Cardiac muscle cell (in vitro differentiated cells and primary cell): ENCODE measurements around the gene MUCL3. TPM values are rescaled to one million over a fixed set of nuclear protein-coding genes. Genes with fewer than 3 reads are reported as not detected.

Experiments used
- DNase-seq, 2 donors: peaks; one replicate each; pipeline versions ENCODE4 v3.0.0 to v3.0.0-alpha.2; 2010 to 2017; ENCODE audit warnings: low read depth in 1 of 2, low spot score in 1 of 2
- H3K27ac ChIP-seq: fragments of 200-600 bp; sonication (generic); 2 replicates; pipeline ENCODE4 v1.5.1; 2016
- H3K27me3 ChIP-seq: fragments of 200-600 bp; sonication (generic); 2 replicates; pipeline ENCODE4 v1.6.0; 2016; ENCODE audit warnings: control low read depth
- H3K36me3 ChIP-seq: fragments of 200-600 bp; sonication (generic); 2 replicates; pipeline ENCODE4 v1.5.1; 2016; ENCODE audit warnings: control low read depth
- H3K4me1 ChIP-seq: fragments of 200-600 bp; sonication (generic); 2 replicates; pipeline ENCODE4 v1.8.1; 2017; ENCODE audit warnings: low read depth, mild to moderate bottlenecking, mixed run types
- H3K4me3 ChIP-seq: fragments of 200-600 bp; sonication (generic); 2 replicates; pipeline ENCODE4 v1.5.1; 2016; ENCODE audit warnings: mild to moderate bottlenecking
- H3K9me3 ChIP-seq: fragments of 200-600 bp; sonication (generic); 2 replicates; pipeline ENCODE4 v1.5.1; 2017; ENCODE audit warnings: low read depth, mild to moderate bottlenecking, control low read depth
- polyA plus RNA-seq: library from polyadenylated mRNA; unstranded; fragments of >200 nt; fragmentation: Nextera tagmentation; extraction: Ambion mirVana; gene quantifications from 2 replicates; pipeline ENCODE4 v1.2.1, GENCODE V29; 2016
- total RNA-seq: library from RNA; depleted of rRNA; stranded (reverse); fragments of >200 nt; gene quantifications from 2 replicates; pipeline ENCODE4 v1.2.3, GENCODE V29; 2016
- TF ChIP-seq, protein P1 (sequence below): IDR thresholded peaks from 2 replicates; pipeline ENCODE4 v1.5.1; 2012; ENCODE audit warnings: low read depth, mild to moderate bottlenecking, low read length

Gene MUCL3
- total and polyA plus RNA-seq, 2 experiments from 2014 or later = not detected

DNA sequence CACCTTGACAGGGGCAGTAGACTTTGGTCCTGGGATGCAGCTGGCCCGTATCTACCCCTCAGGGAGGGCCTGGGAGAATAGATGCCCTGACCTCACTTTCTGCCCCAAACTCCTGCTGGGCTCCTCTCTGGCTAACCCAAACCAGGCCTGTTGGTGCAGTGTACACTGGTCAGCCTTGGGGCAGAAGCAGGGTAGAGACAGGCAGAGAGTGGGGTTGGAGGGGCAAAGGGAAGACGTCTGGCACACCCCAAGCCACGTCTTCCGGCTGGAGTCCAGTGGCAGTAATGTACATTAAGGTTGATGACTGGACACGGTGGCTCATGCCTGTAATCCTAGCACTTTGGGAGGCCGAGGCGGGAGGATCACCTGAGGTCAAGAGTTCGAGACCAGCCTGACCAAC lies 47.1 kb upstream of the MUCL3 start:
- no peaks in the 10 kb centered on the region for H3K9me3 ChIP-seq
- no peaks in the 10 kb centered on the region for H3K4me1 ChIP-seq
- DNase-seq = no peak
- TF ChIP-seq, protein P1, sequence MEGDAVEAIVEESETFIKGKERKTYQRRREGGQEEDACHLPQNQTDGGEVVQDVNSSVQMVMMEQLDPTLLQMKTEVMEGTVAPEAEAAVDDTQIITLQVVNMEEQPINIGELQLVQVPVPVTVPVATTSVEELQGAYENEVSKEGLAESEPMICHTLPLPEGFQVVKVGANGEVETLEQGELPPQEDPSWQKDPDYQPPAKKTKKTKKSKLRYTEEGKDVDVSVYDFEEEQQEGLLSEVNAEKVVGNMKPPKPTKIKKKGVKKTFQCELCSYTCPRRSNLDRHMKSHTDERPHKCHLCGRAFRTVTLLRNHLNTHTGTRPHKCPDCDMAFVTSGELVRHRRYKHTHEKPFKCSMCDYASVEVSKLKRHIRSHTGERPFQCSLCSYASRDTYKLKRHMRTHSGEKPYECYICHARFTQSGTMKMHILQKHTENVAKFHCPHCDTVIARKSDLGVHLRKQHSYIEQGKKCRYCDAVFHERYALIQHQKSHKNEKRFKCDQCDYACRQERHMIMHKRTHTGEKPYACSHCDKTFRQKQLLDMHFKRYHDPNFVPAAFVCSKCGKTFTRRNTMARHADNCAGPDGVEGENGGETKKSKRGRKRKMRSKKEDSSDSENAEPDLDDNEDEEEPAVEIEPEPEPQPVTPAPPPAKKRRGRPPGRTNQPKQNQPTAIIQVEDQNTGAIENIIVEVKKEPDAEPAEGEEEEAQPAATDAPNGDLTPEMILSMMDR = no peak
- H3K27me3 ChIP-seq = no peaks in the 10 kb centered on the region
- no peak overlapping the region for H3K4me3 ChIP-seq
- H3K27ac ChIP-seq = no peak overlapping the region
- H3K36me3 ChIP-seq = peaks cover 31% of the 10 kb centered on the region

DNA sequence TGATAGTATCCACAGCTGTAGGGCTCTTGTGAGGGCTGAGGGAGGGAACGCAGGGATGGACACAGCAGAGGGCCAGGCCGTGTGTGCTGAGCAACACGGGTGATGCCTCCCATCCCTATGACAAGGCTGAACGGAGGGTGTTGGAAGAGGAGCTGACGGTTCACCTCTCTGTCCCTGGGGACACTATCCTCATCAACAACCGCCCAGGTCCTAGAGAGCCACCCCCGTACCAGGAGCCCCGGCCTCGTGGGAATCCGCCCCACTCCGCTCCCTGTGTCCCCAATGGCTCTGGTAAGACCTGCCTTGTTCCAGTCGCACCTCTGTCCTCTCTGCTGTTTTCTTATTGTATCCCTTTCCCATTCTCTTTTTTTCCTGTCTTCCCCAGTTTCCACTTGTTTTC lies 46.4 kb upstream of the MUCL3 start:
- H3K4me1 ChIP-seq = no peaks in the 10 kb centered on the region
- TF ChIP-seq, protein P1 = no peak
- no peak overlapping the region for H3K4me3 ChIP-seq
- H3K27ac ChIP-seq = no peak overlapping the region
- no peaks in the 10 kb centered on the region for H3K9me3 ChIP-seq
- peaks cover 35% of the 10 kb centered on the region for H3K36me3 ChIP-seq
- no peak for DNase-seq
- no peaks in the 10 kb centered on the region for H3K27me3 ChIP-seq

DNA sequence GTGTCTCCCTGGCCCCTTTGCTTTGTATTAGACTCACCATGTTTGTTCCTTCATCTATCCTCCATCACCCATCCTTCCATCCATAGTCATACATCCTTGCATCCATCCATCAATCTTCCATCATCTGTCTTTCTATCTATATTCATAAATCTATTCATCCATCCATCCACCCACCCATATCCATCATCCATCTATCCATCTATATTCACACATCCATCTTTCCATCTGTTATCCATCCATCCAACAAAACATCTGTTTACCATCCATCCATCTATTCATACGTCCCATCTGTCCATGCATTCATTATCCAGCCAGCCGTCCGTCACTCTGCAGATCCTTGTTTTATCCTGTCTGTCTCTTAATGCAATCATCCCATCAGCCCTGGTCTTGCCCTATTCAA lies 45.8 kb upstream of the MUCL3 start:
- Histone ChIP-seq H3K9me3 (no peaks in the 10 kb centered on the region), H3K27ac (no peak overlapping the region), H3K4me3 (no peak overlapping the region), H3K4me1 (no peaks in the 10 kb centered on the region), H3K27me3 (no peaks in the 10 kb centered on the region), H3K36me3 (peaks cover 32% of the 10 kb centered on the region)
- DNase-seq = no peak
- TF ChIP-seq, protein P1 = no peak

DNA sequence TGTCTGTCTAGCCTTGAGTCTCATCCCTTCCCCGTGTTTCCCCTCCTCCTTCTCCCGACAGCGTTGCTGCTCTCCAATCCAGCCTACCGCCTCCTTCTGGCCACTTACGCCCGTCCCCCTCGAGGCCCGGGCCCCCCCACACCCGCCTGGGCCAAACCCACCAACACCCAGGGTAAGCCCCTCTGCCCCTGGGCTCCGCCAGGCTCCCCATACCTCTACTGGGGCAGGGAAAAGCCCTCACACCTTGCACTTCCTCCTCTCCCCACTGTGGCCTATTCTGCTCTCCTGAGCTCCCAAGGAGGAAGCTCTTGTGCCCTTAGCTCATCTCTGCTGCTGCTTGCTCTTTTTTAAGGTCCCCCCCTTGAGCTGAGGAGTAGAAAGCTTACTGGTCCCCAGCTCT lies 45.4 kb upstream of the MUCL3 start:
- H3K27me3 ChIP-seq = no peaks in the 10 kb centered on the region
- peaks cover 31% of the 10 kb centered on the region for H3K36me3 ChIP-seq
- TF ChIP-seq, protein P1 = no peak
- no peaks in the 10 kb centered on the region for H3K9me3 ChIP-seq
- no peak overlapping the region for H3K4me3 ChIP-seq
- no peak overlapping the region for H3K27ac ChIP-seq
- no peaks in the 10 kb centered on the region for H3K4me1 ChIP-seq
- no peak for DNase-seq

DNA sequence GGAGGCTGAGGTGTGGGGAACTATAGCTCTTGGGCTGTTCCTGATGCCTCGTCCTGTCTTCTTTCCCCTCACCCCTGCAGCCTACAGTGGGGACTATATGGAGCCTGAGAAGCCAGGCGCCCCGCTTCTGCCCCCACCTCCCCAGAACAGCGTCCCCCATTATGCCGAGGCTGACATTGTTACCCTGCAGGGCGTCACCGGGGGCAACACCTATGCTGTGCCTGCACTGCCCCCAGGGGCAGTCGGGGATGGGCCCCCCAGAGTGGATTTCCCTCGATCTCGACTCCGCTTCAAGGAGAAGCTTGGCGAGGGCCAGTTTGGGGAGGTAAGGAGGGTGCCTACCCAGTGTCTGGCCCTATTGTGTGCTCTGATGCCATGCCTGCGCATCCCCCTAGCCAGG lies 44.2 kb upstream of the MUCL3 start:
- Histone ChIP-seq H3K4me3 (no peak overlapping the region), H3K27ac (no peak overlapping the region), H3K9me3 (no peaks in the 10 kb centered on the region), H3K36me3 (peaks cover 31% of the 10 kb centered on the region), H3K27me3 (no peaks in the 10 kb centered on the region), H3K4me1 (no peaks in the 10 kb centered on the region)
- DNase-seq = no peak
- TF ChIP-seq, protein P1 = no peak

DNA sequence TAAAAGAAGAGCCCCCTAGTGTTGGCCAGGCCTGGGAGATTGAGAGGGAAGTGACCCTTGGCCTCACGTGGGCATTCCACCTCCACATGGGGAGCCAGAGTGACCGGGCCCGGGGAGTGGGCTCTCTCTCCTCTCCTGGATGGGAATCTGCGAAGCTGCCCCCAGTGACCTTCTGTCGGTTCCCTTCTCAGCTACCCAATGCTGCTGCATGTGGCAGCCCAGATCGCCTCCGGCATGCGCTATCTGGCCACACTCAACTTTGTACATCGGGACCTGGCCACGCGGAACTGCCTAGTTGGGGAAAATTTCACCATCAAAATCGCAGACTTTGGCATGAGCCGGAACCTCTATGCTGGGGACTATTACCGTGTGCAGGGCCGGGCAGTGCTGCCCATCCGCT lies 42.9 kb upstream of the MUCL3 start:
- DNase-seq = no peak
- Histone ChIP-seq H3K27me3 (no peaks in the 10 kb centered on the region), H3K4me1 (no peaks in the 10 kb centered on the region), H3K9me3 (no peaks in the 10 kb centered on the region), H3K36me3 (peaks cover 29% of the 10 kb centered on the region), H3K27ac (no peak overlapping the region), H3K4me3 (no peak overlapping the region)
- TF ChIP-seq, protein P1 = no peak
